Right lobe of liver (tissue), 6 donors: ENCODE data around the gene C10orf71. TPM values are rescaled to one million over a fixed set of nuclear protein-coding genes. Genes with fewer than 3 reads are reported as not detected.

ENCODE experiments used
- ATAC-seq, 4 donors: fragments of 200-7000 bp; cut with Tn5 transposase; one replicate each; pipeline ENCODE4 v1.9.1; 2020; ENCODE audit warnings: mild to moderate bottlenecking in 4 of 4, moderate library complexity in 4 of 4
- DNase-seq, 3 donors: peaks; one replicate each; pipeline ENCODE4 v3.0.0-alpha.2; 2020
- H3K27ac ChIP-seq, 3 donors: fragments of 200-600 bp; one replicate each; pipeline ENCODE4 v1.8.0; 2022
- H3K27me3 ChIP-seq, 2 donors: fragments of 200-600 bp; one replicate each; pipeline ENCODE4 v1.8.0; 2022
- H3K36me3 ChIP-seq, 4 donors: fragments of 200-600 bp; sonication (generic) in 1 of 4; one replicate each; pipeline versions ENCODE4 v1.5.1 to v1.8.0; 2017 to 2022; ENCODE audit warnings: control low read depth in 1 of 4
- H3K4me1 ChIP-seq, 4 donors: fragments of 200-600 bp; sonication (generic) in 1 of 4; one replicate each; pipeline versions ENCODE4 v1.5.1 to v1.8.0; 2017 to 2022; ENCODE audit warnings: control low read depth in 1 of 4
- H3K4me3 ChIP-seq, 3 donors: fragments of 200-600 bp; one replicate each; pipeline ENCODE4 v1.8.0; 2022
- H3K9me3 ChIP-seq, 4 donors: fragments of 200-600 bp; sonication (generic) in 1 of 4; one replicate each; pipeline versions ENCODE4 v1.5.1 to v1.8.0; 2017 to 2022; ENCODE audit warnings: control low read depth in 1 of 4
- CTCF ChIP-seq, 4 donors: fragments of 200-600 bp in 3 of 4; fragments of 450-650 bp in 1 of 4; IDR thresholded peaks; one replicate each; pipeline versions ENCODE4 v1.5.1 to v1.8.0; 2016 to 2022; ENCODE audit warnings: antibody characterized with exemption in 4 of 4, mild to moderate bottlenecking in 2 of 4
- POLR2A ChIP-seq: fragments of 450-650 bp; IDR thresholded peaks from one replicate; pipeline ENCODE4 v1.6.1; 2017; ENCODE audit warnings: antibody characterized with exemption, mild to moderate bottlenecking
- WGBS: methylation state at CpG from one replicate; pipeline ENCODE4 v1.1.6; 2018; ENCODE audit warnings: low coverage, low lambda C conversion rate; ENCODE audit not compliant: insufficient coverage; ENCODE audit errors: missing lambda C conversion rate; 5-methylcytosine and 5-hydroxymethylcytosine counted together
- intact Hi-C, 2 donors: fragments of 100-400 bp; cut with DNase I; formaldehyde crosslinking; loops; one replicate each; pipeline versions ENCODE4 v1.11.2 to v1.14.1; 2022
- total RNA-seq, 6 experiments: library from RNA; depleted of rRNA in 2 of 6; stranded (reverse); fragments of >200 nt in 2 of 6; fragmentation: NEBNext Ultra II Directional in 3 of 6; extraction: Animal tissue kit (Norgen Biotek cat#: 25700) in 3 of 6; gene quantifications; one replicate each; pipeline versions ENCODE4 v1.1.0 to v1.2.4, GENCODE V29; 2016 to 2023
- donor health status: DM: no; HTN: yes; CAD: no.
- donor health status: DM: no; HTN: no; CAD: no.
- donor health status: DM: no; HTN: no; CAD: no.
- donor health status: DM: no; HTN: yes; CAD: no.
- donor health status: DM: no; HTN: yes; CAD: no.

C10orf71 gene
- total RNA-seq, 6 experiments from 2014 or later, result 0.04 to 0.12 TPM; not detected in 4

- no peak overlapping the region for H3K4me3 ChIP-seq
- H3K4me1 ChIP-seq, result no peaks in the 10 kb centered on the region
- H3K9me3 ChIP-seq, result no peaks in the 10 kb centered on the region
- H3K27ac ChIP-seq, result no peak overlapping the region
- WGBS, result 63% methylated on average over 3 of the region's 3 CpGs
- DNase-seq (no peak), ATAC-seq (no peak)
- intact Hi-C loops, result no loop called here
- no peaks in the 10 kb centered on the region for H3K36me3 ChIP-seq
- H3K27me3 ChIP-seq, result no peaks in the 10 kb centered on the region
- TF ChIP-seq CTCF (IDR thresholded peaks at IDR 0.05), result no peak
- no peak for TF ChIP-seq POLR2A
Measured at GRCh38 chr10:49331431-49331830, 32.5 kb downstream of the C10orf71 start.

GRCh38 chr10:49332333-49332732 is 33.4 kb downstream of the C10orf71 start:
- no peaks in the 10 kb centered on the region for H3K27me3 ChIP-seq
- TF ChIP-seq CTCF (IDR thresholded peaks at IDR 0.05) (no peak), POLR2A (no peak)
- no peak overlapping the region for H3K27ac ChIP-seq
- H3K9me3 ChIP-seq, result no peaks in the 10 kb centered on the region
- H3K36me3 ChIP-seq, result no peaks in the 10 kb centered on the region
- ATAC-seq, result no peak
- H3K4me3 ChIP-seq, result no peak overlapping the region
- H3K4me1 ChIP-seq, result no peaks in the 10 kb centered on the region
- intact Hi-C loops, result no loop called here
- WGBS, result 75% methylated on average over 2 of the region's 4 CpGs
- DNase-seq, result no peak

- H3K36me3 ChIP-seq, result no peaks in the 10 kb centered on the region
- H3K27ac ChIP-seq, result no peak overlapping the region
- ATAC-seq (no peak), DNase-seq (no peak)
- no peaks in the 10 kb centered on the region for H3K9me3 ChIP-seq
- no peak overlapping the region for H3K4me3 ChIP-seq
- WGBS, result 72% methylated on average over 4 of the region's 6 CpGs
- intact Hi-C loops, result no loop called here
- TF ChIP-seq POLR2A, result no peak
- no peak for TF ChIP-seq CTCF (IDR thresholded peaks at IDR 0.05)
- H3K4me1 ChIP-seq, result no peaks in the 10 kb centered on the region
- H3K27me3 ChIP-seq, result no peaks in the 10 kb centered on the region
Measured at GRCh38 chr10:49332768-49333167, 33.8 kb downstream of the C10orf71 start.

- intact Hi-C loops, result no loop called here
- Histone ChIP-seq H3K27ac (no peak overlapping the region), H3K4me1 (no peaks in the 10 kb centered on the region), H3K9me3 (no peaks in the 10 kb centered on the region), H3K36me3 (no peaks in the 10 kb centered on the region), H3K27me3 (no peaks in the 10 kb centered on the region), H3K4me3 (no peak overlapping the region)
- WGBS, result 50% methylated on average over 6 of the region's 6 CpGs
- DNase-seq (no peak), ATAC-seq (no peak)
- TF ChIP-seq CTCF (IDR thresholded peaks at IDR 0.05), result no peak
- TF ChIP-seq POLR2A, result no peak
Measured at GRCh38 chr10:49333192-49333591, 34.2 kb downstream of the C10orf71 start.

- H3K36me3 ChIP-seq, result no peaks in the 10 kb centered on the region
- no peaks in the 10 kb centered on the region for H3K27me3 ChIP-seq
- TF ChIP-seq POLR2A (no peak), CTCF (IDR thresholded peaks at IDR 0.05) (no peak)
- H3K27ac ChIP-seq, result no peak overlapping the region
- H3K4me3 ChIP-seq, result no peak overlapping the region
- DNase-seq, result no peak
- intact Hi-C loops, result no loop called here
- no peaks in the 10 kb centered on the region for H3K4me1 ChIP-seq
- no peak for ATAC-seq
- no peaks in the 10 kb centered on the region for H3K9me3 ChIP-seq
Measured at GRCh38 chr10:49334964-49335363, 36.0 kb downstream of the C10orf71 start.
